Left ventricle myocardium inferior (tissue), 1 donor: ENCODE data around the gene PABPC1L. TPM values are rescaled to one million over a fixed set of nuclear protein-coding genes. Genes with fewer than 3 reads are reported as not detected.
"Not testable (repeated sequence)": the region's sequence is repeated elsewhere in the genome, so short reads cannot be mapped to it uniquely, and the experiment has no call there.

Source experiments
- DNase-seq: peaks from one replicate; pipeline ENCODE4 v3.0.0-alpha.2; 2020
- H3K27ac ChIP-seq: fragments of 200-600 bp; replicated peaks from 2 replicates; pipeline ENCODE4 v1.8.0; 2021
- H3K27me3 ChIP-seq: fragments of 200-600 bp; 2 replicates; pipeline ENCODE4 v1.8.0; 2021; ENCODE audit warnings: low read depth
- H3K36me3 ChIP-seq: fragments of 200-600 bp; 2 replicates; pipeline ENCODE4 v1.8.0; 2021
- H3K4me1 ChIP-seq: fragments of 200-600 bp; 2 replicates; pipeline ENCODE4 v1.8.0; 2021
- H3K4me3 ChIP-seq: fragments of 200-600 bp; 2 replicates; pipeline ENCODE4 v1.8.0; 2021; ENCODE audit warnings: mild to moderate bottlenecking, moderate library complexity
- H3K9me3 ChIP-seq: fragments of 200-600 bp; replicated peaks from 2 replicates; pipeline ENCODE4 v1.8.0; 2021
- CTCF ChIP-seq: fragments of 200-600 bp; IDR thresholded peaks from 2 replicates; pipeline ENCODE4 v1.8.0; 2021; ENCODE audit warnings: antibody characterized with exemption, mild to moderate bottlenecking, borderline replicate concordance
- intact Hi-C: fragments of 100-400 bp; cut with micrococcal nuclease; formaldehyde crosslinking; loops from one replicate; pipeline ENCODE4 v1.11.0; 2022
- long read RNA-seq: library from polyadenylated mRNA; unstranded; transcript quantifications from one replicate; pipeline ENCODE4 v2.0.0, GENCODE V29; 2021
- total RNA-seq: library from RNA; stranded (reverse); fragmentation: NEBNext Ultra II Directional; extraction: Animal tissue kit (Norgen Biotek cat#: 25700); gene quantifications from one replicate; pipeline ENCODE4 v1.2.1, GENCODE V29; 2021
- donor health status: DM: no; HTN: yes; CAD: no; lungs with severe emphysema.

PABPC1L gene
- total RNA-seq, result 2.4 TPM
- long read RNA-seq, partial matches to known transcripts, result 0 of 1 reads
- long read RNA-seq, other reads (novel, unspliced or antisense), result 1 of 1 reads

DNA sequence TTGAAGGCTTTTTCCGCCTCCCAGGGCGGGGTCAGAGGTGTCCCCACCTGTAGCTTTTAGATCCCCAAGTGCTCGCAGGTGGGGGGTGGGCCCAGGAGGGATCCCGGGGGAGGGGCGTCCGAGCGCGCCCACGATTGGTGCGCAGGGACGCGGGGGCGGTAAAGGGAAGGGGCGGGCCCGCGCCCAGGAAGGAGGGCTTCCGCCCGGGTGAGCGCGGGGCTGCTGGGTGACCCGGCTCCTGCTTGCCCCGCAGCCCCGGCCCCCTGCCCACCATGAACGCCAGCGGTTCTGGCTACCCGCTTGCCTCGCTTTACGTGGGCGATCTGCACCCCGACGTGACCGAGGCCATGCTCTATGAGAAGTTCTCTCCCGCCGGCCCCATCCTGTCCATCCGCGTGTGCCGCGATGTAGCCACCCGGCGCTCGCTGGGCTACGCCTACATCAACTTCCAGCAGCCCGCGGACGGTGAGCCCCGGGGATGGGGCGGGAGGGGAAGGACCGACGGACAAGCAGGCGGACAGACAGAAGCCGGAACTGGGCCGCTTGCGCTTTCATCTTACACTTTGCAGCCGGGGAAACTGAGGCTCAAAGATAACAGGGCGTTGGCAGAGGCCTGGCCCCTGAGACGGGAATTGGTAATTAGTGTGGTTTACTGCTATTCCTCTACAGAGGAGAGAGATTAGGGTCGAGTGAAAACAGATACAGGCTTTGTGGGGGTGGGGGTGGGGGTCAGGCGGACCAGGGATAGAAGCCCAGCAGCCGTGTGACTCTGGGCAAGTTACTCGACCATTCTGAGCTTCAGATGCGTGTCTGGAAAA, at the start of gene PABPC1L:
Gene PABPC1L (plus strand): TSS at position 189 of the 818 bp plus-strand sequence. CDS start 84 bp downstream, at position 273.
- intact Hi-C loops, result no loop called here
- H3K36me3 ChIP-seq, result peaks cover 29% of the 10 kb centered on the region
- no peaks in the 10 kb centered on the region for H3K9me3 ChIP-seq
- H3K27me3 ChIP-seq, result no peaks in the 10 kb centered on the region
- peak within 1 kb of the TSS; percentile 79 for H3K4me3 ChIP-seq
- H3K4me1 ChIP-seq, result peaks cover 13% of the 10 kb centered on the region
- DNase-seq, result peak; percentile 57
- TF ChIP-seq CTCF, result no peak
- no peak within 1 kb of the TSS for H3K27ac ChIP-seq

DNA sequence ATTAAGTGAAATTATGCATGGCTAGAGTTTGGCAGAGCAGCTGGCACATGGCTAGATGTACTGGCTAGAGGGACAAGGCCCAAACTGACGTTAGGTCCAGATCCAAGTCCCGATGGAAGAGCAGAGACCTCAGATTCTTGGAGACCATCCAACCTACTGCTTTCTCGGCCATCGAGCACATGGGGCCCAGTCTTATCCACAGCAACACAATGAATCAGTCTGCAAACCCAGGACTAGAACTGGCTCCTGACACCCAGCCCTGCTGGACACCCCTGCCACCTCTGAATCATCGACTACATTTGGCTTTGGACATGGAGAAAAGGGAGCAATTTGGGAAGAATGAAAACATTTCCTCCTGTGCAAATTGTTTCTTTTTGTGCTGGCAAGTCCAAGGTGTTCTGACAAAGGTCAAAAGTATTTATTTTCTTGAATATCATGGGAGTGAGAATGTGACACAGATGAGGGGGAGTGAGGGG, 48.3 kb upstream of the PABPC1L start:
- Histone ChIP-seq H3K4me3 (no peak overlapping the region), H3K36me3 (no peaks in the 10 kb centered on the region), H3K9me3 (no peaks in the 10 kb centered on the region), H3K27ac (no peak overlapping the region), H3K27me3 (no peaks in the 10 kb centered on the region), H3K4me1 (peaks cover 27% of the 10 kb centered on the region)
- intact Hi-C loops, result no loop called here
- TF ChIP-seq CTCF, result no peak
- no peak for DNase-seq

DNA sequence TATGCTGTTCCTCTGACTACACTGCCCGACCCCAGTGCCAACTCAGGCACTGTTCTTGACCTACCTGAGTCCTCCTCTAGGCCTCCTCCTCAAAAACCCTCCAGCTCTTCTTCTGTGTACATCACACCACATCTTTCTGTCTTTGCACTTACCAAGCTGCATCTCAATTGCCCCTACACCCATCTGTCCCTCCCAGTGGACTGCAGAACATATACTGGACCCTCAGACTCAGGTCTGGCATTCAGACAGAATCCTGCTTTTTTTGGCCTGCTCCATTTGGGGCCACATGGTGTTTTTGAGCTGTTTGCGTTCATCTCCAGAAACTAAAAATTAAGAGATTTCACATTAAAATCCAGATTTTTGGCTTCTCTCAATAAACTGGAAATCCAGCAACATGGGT, 47.6 kb upstream of the PABPC1L start:
- Histone ChIP-seq H3K27ac (peak overlapping the region; percentile 37), H3K4me1 (peaks cover 28% of the 10 kb centered on the region), H3K4me3 (no peak overlapping the region), H3K27me3 (no peaks in the 10 kb centered on the region), H3K36me3 (no peaks in the 10 kb centered on the region), H3K9me3 (no peaks in the 10 kb centered on the region)
- DNase-seq, result no peak
- intact Hi-C loops, result no loop called here
- TF ChIP-seq CTCF, result no peak

DNA sequence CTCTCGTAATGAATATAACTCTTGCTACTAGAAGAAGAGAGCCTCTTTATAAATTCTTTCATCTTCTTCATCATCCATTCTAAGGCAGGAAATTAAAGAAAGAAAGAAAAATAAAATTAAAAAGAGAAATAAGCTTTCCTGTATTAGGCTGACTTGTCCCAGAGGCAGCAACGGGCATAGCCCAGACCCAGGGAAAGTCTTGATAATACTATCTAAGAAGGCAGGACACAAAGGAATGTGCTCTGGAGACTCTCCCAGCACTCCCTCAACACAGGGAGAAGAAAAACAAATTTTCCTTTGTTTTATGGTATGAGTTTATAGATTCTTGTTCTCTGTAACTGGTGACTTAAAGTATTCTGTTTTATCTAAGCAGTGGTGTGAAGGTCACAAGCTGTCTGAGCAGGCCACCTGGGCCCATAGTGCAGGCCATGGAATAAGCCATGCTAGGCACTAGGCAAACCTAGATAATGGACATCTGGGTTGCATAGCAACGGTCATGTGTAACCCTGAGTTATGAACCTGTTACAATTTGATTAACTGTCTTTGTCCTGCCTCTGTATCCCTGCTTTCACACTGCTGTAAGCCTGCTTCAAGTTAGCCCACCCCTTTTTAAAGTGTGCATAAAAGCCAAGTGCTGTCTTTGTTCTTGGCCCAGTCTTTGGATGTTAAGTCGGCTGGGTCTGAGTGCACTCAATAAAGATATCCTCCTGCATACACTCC, 46.3 kb upstream of the PABPC1L start:
- H3K4me1 ChIP-seq, result peaks cover 34% of the 10 kb centered on the region
- H3K36me3 ChIP-seq, DNase-seq, H3K4me3 ChIP-seq, H3K9me3 ChIP-seq, intact Hi-C loops, H3K27me3 ChIP-seq, H3K27ac ChIP-seq: not testable (repeated sequence)

- intact Hi-C loops, H3K27me3 ChIP-seq, DNase-seq, H3K4me3 ChIP-seq, H3K27ac ChIP-seq, H3K36me3 ChIP-seq, H3K9me3 ChIP-seq: not testable (repeated sequence)
- peaks cover 34% of the 10 kb centered on the region for H3K4me1 ChIP-seq
These were observed 45.4 kb upstream of the PABPC1L start for GRCh38 chr20:44864493-44864892.

DNA sequence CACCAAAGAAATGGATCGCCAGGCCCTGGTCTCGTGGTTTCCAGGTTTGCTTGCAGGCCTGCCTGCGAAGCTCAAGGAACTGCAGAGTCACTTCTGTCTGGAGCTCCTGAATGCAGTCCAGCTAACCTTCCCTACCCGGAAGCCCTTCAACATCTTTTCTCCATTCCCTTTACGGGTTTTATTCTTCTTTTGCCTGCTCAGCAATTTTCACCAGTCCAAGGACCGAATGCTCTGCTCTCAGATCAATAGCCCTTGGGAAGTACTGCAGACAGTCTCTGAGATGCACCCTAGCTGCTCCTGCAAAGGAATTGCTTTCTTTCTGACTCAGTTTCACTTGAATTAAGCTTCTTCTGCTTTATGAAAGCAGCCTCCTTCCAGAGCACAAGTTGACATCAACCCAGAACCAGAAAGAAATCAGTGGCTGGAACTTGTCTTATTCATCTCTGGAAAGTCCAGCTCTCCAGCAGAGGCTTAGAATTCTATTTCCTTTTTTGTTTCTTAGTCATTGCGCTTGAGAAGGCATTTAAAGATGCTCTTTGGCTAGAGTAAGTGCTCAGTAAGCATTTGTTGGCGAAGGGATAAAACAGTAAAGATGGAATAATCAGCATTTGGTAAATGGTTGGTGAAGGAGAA, 43.0 kb upstream of the PABPC1L start:
- Histone ChIP-seq H3K4me3 (no peak overlapping the region), H3K27me3 (no peaks in the 10 kb centered on the region), H3K9me3 (no peaks in the 10 kb centered on the region), H3K4me1 (peaks cover 28% of the 10 kb centered on the region), H3K27ac (no peak overlapping the region), H3K36me3 (no peaks in the 10 kb centered on the region)
- TF ChIP-seq CTCF, result no peak
- intact Hi-C loops, result loop anchor here (5.0 kb wide), 2 partner anchors 120 to 180 kb away; partner anchors contain the start of gene KCNK15
- DNase-seq, result no peak
